Fibroblast of skin of right quadriceps (primary cell): ENCODE results near the gene ANAPC16.
"Not testable (repeated sequence)": the region's sequence is repeated elsewhere in the genome, so short reads cannot be mapped to it uniquely, and the experiment has no call there.

Experiments
- DNase-seq: peaks from one replicate; pipeline ENCODE4 v3.0.0-alpha.2; 2013

Gene ANAPC16

DNA sequence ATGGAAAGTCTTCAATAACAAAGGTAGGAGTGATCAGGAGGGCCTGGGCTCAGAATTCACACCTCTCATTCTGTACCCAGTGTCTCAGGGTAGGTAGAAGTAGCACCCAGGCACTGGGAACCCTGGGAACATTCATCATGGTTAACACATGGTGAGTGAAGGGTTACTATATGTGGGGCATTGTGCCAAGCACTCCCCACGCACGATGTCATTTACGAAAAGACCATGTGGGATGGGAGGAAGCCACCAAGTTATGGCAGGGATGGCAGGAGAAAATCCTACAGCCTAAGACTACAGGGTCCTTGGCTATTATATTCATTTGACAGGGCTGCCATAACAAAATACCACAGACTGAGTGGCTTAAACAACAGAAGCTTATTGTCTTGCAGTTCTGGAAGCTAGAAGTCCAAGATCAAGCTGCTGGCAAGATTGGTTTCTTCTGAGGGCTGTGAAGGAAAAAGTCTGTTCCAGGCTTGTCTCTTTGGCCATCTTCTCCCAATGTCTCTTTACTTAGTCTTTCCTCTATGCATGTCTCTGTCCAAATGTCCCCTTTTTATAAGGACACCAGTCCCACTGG, 30.2 kb downstream of the ANAPC16 start:
- DNase-seq: no peak

DNA sequence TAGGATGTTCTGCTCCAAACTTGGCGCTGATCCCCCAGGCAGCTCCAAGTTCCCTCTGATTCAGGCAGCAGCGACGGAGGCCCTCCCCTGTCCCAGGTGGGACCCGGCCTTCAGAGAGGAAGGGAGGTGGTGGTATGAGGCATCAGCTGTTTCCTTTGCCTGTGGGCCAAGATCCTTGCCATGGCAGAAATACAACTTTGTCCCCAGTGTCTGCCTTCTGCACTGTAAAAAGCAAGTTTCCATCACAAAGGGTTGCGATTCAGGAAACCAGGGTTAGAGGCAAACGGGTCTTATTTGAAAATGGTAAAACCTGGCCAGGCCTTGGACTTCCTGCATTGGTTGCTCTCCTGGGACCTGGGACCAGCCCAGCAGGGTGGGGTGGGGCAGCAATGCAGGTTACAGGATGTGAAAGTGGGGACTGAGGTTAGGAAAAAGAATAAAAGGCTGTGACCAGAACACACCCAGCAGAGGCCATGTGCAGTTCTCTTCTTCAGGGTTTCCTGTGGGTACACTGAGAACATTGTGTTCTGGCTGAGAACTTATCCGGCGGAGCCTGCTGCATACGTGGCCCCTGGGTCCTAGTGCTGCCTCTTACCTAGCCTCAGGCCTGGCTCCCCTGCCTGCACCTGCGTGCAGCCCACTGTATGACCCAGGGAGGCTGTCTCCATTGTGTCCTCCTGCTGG, 32.8 kb downstream of the ANAPC16 start:
- DNase-seq: peak; percentile 33

DNA sequence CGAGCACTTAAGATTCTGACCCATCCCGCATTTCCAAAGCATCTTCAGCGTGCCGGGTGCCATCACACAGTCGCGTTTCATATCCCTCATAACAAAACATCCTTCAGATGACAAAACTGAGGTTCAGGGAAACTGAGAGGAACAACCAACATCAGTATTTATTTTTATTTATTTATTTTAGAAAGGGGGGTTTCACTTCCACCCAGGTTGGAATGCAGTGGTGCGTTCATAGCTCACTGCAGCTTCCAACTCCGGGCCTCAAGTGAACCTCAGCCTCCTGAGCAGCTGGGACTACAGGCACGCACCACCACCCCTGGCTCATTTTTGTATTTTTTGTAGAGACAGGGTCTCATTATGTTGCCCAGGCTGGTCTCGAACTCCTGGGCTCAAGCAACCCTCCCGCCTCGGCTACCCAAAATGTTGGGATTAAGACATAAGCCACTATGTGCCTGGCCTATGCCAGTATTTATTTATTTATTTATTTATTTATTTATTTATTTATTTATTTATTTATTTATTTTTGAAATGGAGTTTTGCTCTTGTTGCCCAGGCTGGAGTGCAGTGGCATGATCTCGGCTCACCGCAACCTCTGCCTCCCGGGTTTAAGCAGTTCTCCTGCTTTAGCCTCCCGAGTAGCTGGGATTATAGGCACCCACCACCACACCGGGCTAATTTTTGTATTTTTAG, 33.5 kb downstream of the ANAPC16 start:
- DNase-seq: not testable (repeated sequence)

DNA sequence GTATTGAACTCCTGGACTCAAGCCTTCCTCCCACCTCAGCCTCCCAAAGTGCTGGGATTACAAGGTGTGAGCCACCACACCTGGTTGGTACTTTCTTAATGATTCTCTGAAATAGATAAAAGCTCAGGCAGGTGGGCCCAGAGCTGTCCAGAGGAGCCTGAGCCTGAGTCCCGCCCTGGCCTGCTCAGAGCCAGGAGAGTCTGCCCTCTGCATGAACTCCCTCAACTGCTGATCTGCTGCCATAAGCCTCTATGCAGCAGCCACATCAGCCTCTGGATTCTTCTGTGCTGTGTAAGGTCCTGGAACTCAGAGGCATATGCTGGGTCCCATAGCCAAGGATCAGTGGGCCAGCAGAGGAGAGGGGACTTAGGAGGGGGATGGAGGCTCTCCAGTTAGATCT, 34.9 kb downstream of the ANAPC16 start:
- DNase-seq: peak; percentile 67

DNA sequence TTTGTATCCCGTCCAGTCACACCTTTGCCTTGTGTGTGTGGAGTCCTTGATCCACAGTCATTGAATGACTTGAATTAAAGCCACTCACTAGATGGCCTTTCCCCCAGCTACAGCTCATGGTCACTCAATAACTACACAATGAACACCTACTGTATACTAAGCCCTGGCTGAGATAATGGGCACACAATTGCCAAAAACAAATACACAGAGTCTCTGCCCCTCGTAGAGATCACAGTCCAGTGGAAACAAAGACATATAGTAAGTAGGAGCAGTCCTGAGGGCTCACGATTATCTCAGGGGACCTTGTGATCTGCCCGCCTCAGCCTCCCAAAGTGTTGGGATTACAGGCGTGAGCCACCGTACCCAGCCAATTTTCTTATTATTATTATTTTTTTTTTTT, 35.8 kb downstream of the ANAPC16 start:
- DNase-seq: no peak

DNA sequence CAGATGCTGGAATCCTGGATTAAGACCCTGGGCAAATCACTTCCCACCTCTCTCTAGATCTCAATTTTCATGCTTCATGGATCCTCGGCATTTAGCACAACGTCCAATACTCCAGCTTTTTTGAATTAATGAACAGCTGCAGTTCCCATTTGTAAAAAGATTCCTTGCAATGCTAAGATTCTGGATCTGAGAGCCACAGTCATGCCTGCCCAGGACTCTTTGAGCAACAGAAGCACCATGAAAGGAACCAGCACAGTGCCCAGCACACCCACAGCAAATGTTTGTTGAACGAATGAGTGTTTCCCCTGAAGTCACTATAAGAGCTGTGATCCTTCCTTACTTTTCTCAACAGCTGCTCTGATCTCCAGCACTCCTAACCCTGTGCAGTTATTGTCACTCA, 37.2 kb downstream of the ANAPC16 start:
- no peak for DNase-seq

DNA sequence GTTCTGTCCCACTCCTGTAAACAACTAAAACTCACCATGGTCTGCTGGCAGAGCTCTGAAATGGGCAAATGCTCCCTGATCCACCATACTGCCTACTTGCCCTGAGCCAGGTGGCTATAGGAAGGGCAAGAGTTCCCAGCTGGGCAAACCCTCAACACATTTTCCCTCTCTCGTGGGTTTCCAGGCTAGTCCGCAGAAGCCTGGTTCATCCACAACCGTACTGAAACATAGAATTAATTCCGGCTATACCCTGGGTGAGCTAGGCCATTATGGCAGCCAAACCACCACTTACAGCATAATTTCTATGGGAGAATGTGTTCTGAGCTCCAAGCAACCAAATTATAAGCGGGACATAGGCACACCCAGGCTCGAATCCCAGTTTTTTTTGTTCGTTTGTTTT, 37.8 kb downstream of the ANAPC16 start:
- DNase-seq: no peak

DNA sequence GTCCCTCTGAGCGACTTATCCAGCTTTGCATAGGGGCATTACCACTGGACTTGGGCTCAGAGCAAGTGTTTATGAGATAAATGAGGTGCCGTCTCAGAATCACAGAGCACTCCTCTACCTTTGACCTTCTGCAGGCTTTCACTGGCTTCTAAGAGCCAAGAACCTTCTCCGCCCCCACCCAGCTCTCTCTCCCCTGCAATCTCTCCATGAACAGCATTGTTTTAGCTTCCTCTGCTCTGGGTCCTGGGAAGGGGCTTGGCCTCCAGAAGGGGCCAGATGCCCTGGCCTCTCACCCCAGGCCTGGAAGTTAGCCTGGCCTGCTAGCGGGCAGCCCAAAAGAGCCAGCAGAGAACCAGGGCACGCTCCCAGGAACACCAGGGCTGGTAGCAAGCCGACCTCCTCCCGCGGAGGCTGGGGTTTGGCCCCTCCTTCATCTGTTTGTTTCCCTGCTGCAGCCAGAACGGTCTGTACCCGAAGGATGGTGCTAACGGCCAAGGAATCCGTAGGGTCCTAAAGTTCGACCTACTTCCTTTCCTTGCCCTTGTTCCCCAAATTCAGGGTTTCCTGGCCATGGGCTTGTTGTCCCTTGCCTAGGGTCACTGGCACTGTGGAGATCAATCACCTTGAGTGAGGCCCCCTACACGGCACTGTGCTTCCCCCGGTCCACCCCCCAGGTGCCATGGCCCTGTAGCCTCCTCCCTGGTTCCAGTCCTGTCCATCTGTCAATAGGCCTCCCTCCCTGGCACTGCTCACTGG, 39.2 kb downstream of the ANAPC16 start:
- DNase-seq: peak; percentile 70

DNA sequence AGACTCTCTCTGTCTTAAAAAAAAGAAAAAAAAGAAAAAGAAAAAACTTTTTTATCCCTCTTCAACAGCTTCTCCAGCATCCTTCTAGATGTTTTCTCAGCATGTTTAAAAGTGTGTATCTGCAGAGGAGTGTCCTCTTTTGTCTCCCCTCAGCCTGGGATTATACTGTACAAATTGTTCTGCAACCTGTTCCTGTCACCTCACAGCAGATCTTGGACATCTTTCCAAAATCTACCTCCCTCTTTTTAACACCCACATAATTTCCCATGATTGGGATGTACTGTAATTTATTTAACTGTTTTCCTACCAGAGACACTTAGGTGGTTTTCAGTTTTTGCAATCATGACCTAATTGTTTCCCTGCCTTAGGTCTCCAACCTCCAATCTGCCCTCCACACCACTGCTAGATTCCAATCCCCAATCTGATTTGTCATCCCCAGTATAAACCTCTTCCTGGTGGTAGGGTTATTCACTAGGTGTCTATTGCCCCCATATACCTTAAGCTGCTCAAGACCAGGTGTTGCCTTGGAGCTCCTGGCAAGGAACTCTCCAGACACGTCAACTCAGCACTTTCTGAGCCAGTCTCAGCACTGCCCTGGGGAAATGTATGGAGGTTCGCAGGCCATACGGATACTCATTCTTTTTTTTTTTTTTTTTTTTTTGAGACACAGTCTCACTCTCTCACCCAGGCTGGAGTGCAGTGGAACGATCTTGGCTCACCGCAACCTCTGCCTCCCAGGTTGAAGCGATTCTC, 40.3 kb downstream of the ANAPC16 start:
- no peak for DNase-seq

DNA sequence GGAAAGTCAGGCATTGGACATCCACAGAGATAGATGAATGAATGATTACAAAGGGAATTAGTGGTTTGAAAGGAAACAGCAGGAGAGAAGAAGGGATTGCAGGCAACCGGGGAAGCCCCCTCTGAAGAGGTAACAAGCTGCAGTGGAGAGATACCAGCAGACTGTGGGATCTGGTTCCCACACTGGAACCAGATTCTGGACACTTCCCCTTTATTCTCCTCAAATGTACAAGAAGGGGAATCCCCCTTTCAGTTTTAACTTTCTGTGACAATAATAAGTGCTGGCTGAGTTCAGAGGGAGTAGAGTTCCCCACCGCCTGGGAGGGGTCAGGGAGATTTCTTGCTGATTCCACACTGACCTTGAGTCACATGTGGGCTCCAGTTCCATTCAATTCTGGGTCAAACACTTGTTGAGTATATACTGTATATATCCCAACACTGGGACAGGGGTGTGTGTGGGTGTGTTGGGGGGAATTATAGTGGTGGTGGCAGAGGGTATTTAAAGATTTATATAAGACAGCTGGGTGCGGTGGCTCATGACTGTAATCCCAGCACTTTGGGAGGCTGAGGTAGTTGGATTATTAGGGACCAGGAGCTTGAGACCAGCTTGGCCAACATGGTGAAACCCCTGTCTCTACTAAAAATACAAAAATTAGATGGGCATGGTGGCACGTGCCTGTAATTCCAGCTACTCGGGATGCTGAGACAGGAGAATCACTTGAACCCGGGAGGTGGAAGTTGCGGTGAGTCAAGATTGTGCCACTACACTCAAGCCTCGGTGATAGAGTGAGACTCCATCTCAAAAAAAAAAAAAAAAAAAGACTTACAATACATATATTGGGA, 41.5 kb downstream of the ANAPC16 start:
- no peak for DNase-seq

DNA sequence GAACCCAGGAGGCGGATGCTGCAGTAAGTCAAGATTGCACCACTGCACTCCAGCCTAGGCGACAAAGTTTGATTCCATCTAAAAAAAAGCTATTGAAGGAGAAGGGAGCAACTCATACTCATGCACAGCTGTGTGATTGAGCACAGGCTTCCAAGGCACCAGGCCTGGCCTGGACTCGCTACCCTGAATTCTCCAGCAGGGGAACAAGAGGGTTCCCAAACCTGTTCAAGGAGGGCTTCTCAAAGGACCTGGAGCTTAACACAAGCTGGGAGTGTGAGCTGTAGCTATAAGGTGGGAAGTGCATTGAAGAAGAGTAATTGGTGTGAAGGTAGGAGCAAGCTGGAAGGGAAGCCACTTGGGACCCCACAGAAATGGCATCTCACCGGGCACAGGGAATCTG, 42.8 kb downstream of the ANAPC16 start:
- no peak for DNase-seq

DNA sequence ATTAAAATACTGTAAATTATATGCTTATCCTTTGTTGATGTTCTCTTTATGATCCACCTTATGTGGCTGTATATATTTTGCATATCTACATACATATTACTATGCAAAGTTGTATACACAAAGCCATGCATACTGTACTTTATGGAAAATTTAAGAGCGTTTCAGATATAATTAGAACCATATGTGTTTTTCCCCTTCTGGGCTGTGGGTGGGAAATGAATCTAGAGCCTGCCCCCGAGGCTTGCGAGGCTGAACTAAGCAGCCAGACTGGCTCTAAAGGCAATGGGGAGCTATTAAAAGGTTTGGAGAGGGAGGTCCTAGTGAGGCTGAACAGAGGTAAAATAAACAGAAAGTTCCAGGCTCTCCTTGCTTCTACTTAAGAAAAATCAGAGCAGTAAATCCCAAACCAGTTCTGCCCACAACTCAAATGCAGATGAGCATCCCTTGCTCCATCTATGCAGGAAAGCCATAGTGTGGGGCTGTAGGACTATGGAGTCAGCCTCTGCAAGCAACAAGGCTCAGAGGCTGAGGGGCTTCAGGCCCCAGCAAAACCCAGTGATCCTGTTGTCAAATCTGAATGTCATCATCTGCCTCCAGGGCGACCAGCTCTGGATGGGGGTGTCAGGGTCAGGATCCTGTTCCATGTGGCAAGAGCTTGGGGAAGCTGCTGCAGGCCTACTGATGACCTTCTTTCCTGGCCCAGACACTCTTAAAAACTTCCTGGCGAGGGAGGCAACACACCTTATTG, 43.9 kb downstream of the ANAPC16 start:
- DNase-seq: peak; percentile 94

DNA sequence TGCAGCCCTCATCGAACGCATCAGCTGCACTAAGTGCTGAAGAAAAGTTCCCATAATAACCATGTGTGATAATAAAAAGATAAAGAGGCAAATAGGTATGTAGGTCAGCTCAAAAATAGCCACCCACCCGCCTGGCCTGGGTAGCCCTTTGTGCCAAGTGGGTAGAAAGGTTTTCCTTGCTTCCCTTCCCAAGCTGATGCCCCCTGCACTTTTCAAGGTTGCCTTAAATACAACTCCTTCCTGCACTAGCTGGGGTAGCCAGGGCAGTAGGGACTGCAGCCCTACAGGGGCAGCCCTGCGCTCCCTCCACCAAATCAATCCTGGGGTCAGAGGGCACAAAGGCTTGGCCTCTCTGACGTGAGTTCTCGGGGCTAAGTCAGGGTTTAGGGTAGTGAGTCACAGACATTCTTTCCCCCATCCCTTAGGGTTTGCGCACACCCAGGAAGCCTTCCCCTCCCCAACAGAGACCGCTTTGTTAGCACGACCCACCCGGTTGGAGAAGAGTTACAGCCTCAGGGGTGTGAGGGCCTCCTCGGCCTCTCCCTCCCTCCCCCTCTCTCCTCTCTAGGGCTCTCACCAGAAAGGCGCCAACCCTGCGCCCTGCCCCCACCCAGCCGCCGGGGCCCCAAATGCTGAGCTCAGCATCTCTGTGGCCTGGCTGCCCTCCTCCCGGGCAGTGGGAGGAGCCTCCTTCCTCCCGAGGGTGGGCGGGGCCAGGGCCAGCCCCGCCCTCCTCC, 44.6 kb downstream of the ANAPC16 start:
- DNase-seq: peak; percentile 96

DNA sequence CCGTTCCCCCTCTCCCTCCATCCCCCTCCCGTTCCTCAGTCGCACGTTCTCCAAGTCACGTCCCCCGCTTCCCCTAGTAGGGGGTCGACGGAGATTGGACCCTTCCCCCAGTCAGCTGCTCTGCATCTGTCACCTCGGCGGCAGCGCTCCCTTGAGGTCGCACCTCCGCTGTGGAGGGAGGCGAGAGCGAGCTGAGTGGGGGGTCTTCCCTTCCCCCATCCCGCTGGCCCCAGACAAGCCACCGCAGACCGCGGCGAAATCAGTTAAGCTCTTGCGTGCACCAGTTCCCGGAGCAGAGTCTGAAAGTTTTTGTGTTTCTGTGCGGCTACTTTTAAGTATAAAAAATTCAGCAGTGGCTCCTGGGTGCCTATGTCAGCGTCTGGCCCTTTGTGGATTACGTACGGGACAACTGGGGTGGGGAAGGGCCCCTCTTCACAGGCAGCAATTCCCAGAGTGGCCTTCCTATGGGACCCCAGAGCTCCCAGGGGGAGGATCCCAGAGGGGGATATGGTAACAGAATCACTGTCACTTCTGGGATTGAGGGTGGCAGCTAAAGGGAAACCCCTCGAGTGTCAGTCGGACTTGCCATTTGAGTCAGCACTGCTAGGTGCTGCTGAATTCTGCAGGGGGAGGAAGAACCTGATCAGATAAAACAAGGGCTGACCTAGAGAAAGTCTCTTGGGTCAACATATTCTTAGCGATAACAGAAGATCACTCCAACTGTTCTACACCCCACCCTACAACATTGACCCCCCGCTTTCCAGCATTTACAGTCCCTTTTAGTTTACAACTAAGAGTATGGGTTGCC, 45.4 kb downstream of the ANAPC16 start:
- DNase-seq: no peak

DNA sequence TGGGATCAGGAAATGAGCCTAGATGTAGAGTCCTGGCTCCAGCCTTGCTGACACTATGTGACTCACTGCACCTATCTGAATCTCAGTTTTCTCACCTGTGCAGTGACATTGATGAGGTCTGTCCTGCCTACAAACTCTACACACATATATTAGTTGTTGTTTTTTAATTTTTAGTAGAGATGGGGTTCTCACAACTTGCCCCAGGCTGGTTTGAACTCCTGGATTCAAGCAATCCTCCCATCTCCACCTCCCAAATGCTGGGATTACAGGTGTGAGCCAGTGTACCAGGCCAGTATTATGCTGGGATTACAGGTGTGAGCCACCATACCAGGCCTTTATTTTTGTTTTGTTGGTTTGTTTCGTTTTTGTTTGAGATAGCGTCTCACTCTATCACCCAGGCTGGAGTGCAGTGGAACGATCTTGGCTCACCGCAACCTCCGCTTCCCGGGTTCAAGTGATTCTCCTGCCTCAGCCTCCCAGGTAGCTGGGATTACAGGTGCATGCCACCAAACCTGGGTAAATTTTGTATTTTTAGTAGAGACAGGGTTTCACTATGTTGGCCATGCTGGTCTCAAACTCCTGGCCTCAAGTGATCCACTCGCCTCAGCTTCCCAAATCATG, 46.1 kb downstream of the ANAPC16 start:
- no peak for DNase-seq

DNA sequence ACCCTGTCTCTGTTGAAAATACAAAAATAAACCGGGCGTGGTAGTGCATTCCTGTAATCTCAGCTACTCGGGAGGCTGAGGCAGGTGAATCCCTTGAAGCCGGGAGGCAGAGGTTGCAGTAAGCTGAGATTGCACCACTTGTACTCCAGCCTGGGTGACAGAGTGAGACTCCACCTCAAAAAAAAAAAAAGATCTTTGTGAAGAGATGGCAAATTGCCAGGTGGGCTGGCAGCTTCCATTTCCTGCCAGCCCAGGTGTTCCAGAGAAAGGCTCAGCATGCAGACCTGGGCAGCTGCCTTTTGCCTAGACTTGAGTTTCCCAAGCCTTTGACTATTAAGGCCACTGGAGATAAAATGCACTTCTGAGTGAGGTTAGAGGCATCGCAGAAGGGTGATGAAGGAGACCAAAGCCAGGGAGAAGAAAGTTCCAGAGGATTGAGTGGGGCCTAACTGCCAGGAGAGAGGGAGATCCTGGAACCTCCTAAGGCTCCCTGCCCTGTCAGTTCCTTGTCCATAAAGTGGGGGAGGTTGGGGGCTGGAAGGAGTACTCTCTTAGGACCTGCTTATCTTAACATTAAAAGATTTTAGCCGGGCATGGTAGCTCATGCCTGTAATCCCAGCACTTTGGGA, 47.9 kb downstream of the ANAPC16 start:
- DNase-seq: no peak

DNA sequence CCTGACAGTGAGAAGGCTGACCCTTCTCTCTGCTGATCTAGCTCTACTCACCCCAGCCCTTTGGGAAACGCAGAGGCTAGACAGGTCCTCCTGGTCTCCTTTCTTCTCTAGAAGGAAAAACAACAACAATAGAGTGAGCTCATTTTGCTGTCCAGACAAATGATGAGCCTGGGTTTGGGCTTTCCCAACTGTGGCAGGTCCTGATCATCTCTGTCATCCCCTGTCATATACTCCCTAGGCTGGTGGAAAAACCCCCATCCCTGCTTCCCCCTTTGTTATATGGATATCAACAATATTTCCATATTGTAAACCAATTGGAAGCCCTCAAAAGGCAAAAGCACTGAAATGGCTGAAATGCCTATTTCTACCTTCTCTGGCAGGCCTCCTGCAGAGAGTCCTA, 48.7 kb downstream of the ANAPC16 start:
- no peak for DNase-seq

DNA sequence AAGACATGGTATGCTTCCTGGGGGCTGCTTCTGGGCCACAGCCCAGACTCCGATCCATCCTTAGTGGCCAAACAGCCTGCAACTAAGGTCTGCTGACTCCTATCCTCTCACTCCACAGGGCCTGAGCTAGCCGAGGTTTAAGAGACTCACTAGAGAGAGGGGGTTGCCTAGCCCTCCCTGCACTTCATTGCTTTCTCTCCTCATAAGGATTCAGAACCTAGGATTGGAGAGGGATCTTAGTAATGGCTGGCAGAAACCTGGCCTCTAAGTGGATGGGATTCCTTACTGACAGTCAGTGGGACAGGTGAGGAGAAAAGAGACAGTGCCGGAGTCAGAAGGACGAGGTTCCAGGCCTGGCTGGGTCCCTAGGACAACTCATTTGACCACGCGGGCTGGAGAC, 49.7 kb downstream of the ANAPC16 start:
- no peak for DNase-seq
